Loucy (cell line): Measurements from ENCODE around the gene CREB3L2.

ENCODE experiments used
- CTCF ChIP-seq: fragments of 200-600 bp; sonication (generic); conservative IDR thresholded peaks from 2 replicates; pipeline ENCODE4 v1.5.1; 2014; ENCODE audit warnings: mild to moderate bottlenecking, antibody characterized with exemption, low read length
- EZH2phosphoT487 ChIP-seq: fragments of 200-600 bp; IDR thresholded peaks from 2 replicates; pipeline ENCODE4 v1.6.1; 2018; ENCODE audit warnings: antibody characterized with exemption, mild to moderate bottlenecking, moderate library complexity, borderline replicate concordance

DNA sequence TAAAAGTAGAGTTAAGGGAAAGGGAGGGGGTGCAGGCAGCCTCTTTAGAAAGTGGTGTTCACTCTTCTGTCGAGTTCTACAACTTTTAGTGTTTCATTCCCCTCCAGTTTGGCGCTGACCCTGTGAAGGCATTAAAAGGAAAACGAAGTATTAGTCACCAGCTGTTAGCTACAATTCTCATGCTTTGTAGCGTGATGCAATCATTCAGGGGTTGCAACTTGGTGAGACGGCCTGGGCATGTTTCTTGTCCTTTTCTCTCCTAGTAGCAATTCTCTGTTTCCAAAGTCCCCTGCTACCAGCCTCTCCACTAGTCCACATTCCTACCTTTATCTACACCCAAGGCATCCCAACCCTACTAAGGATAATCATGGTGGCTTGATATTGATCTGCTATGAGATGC, 121.5 kb downstream of the CREB3L2 start:
- TF ChIP-seq CTCF (no peak), EZH2phosphoT487 (no peak)
